Upper lobe of right lung (tissue), 1 donor: ENCODE data around the gene MRPS18A. TPM values are rescaled to one million over a fixed set of nuclear protein-coding genes. Genes with fewer than 3 reads are reported as not detected.
A peak's percentile ranks its signal among the peaks of the same experiment; 100 is the strongest.
"Not testable (repeated sequence)": the region's sequence is repeated elsewhere in the genome, so short reads cannot be mapped to it uniquely, and the experiment has no call there.

Experiments
- ATAC-seq: fragments of 200-7000 bp; cut with Tn5 transposase; one replicate; pipeline ENCODE4 v1.9.1; 2020; ENCODE audit warnings: mild to moderate bottlenecking, moderate library complexity
- DNase-seq: peaks from one replicate; pipeline ENCODE4 v3.0.0-alpha.2; 2020
- H3K27ac ChIP-seq: fragments of 200-600 bp; one replicate; pipeline ENCODE4 v1.8.0; 2022
- H3K27me3 ChIP-seq: fragments of 200-600 bp; one replicate; pipeline ENCODE4 v1.8.0; 2022; ENCODE audit warnings: mild to moderate bottlenecking
- H3K36me3 ChIP-seq: fragments of 200-600 bp; one replicate; pipeline ENCODE4 v1.8.0; 2022
- H3K4me1 ChIP-seq: fragments of 200-600 bp; one replicate; pipeline ENCODE4 v1.8.0; 2022
- H3K4me3 ChIP-seq: fragments of 200-600 bp; one replicate; pipeline ENCODE4 v1.8.0; 2022; ENCODE audit warnings: mild to moderate bottlenecking
- H3K9me3 ChIP-seq: fragments of 200-600 bp; one replicate; pipeline ENCODE4 v1.8.0; 2022
- intact Hi-C: fragments of 100-400 bp; cut with DNase I; formaldehyde crosslinking; loops from one replicate; pipeline ENCODE4 v1.11.0; 2022
- total RNA-seq: library from RNA; stranded (reverse); fragmentation: NEBNext Ultra II Directional; extraction: Animal tissue kit (Norgen Biotek cat#: 25700); gene quantifications from one replicate; pipeline ENCODE4 v1.2.1, GENCODE V29; 2021
- TF ChIP-seq, protein P1 (sequence below): fragments of 200-600 bp; IDR thresholded peaks from one replicate; pipeline ENCODE4 v1.8.0; 2022; ENCODE audit warnings: antibody characterized with exemption
- donor health status: DM: no; HTN: yes; CAD: no; lungs with severe emphysema.

Gene MRPS18A
- total RNA-seq, 1 donor from 2014 or later, result 28.1 TPM

GRCh38 chr6:43657221-43657802 lies 30.3 kb downstream of the MRPS18A start:
- Histone ChIP-seq H3K4me3 (no peak overlapping the region), H3K9me3 (no peaks in the 10 kb centered on the region), H3K4me1 (no peaks in the 10 kb centered on the region), H3K27me3 (no peaks in the 10 kb centered on the region), H3K36me3 (no peaks in the 10 kb centered on the region), H3K27ac (no peak overlapping the region)
- TF ChIP-seq, protein P1, sequence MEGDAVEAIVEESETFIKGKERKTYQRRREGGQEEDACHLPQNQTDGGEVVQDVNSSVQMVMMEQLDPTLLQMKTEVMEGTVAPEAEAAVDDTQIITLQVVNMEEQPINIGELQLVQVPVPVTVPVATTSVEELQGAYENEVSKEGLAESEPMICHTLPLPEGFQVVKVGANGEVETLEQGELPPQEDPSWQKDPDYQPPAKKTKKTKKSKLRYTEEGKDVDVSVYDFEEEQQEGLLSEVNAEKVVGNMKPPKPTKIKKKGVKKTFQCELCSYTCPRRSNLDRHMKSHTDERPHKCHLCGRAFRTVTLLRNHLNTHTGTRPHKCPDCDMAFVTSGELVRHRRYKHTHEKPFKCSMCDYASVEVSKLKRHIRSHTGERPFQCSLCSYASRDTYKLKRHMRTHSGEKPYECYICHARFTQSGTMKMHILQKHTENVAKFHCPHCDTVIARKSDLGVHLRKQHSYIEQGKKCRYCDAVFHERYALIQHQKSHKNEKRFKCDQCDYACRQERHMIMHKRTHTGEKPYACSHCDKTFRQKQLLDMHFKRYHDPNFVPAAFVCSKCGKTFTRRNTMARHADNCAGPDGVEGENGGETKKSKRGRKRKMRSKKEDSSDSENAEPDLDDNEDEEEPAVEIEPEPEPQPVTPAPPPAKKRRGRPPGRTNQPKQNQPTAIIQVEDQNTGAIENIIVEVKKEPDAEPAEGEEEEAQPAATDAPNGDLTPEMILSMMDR, result no peak
- intact Hi-C loops, result no loop called here
- DNase-seq (no peak), ATAC-seq (no peak)

DNA sequence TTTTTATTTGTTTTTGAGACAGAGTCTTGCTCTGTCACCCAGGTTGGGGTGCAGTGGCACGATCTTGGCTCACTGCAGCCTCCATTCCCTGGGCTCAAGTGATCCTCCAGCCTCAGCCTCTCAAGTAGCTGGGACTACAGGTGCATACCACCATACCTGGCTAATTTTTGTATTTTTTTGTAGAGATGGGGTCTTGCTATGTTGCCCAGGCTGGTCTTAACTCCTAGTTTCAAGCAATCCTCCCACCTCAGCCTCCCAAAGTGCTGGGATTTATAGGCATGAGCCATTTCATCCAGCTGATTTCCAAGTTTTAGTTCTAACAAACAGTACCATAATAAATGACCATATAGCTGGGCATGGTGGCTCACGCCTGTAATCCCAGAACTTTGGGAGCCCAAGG lies 34.8 kb downstream of the MRPS18A start:
- intact Hi-C loops, H3K9me3 ChIP-seq, H3K36me3 ChIP-seq, H3K4me1 ChIP-seq, ATAC-seq, H3K4me3 ChIP-seq, H3K27me3 ChIP-seq, DNase-seq, H3K27ac ChIP-seq: not testable (repeated sequence)

- TF ChIP-seq, protein P1, result no peak
Measured at GRCh38 chr6:43648248-43648647, 39.3 kb downstream of the MRPS18A start.

DNA sequence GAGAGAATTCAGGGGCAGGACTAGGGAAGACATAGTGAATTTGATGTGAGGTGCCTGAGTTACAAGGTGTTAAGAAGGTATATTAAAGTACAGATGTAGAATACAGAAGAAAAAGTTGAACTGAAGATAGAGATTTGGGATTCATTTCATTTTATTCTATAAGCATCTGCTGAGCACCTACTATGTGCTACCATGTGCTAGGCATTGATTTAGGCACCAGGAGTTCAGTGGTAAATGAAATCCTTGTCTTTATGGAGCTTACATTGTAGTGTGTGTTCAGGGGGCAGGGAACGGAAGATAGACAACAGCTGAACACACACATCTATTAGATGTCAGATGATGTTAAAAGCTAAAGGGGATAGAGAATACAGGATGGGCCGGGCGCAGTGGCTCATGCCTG lies 40.0 kb downstream of the MRPS18A start:
- TF ChIP-seq, protein P1, result no peak
- intact Hi-C loops, result no loop called here
- no peaks in the 10 kb centered on the region for H3K4me1 ChIP-seq
- no peaks in the 10 kb centered on the region for H3K27me3 ChIP-seq
- H3K27ac ChIP-seq, result no peak overlapping the region
- no peaks in the 10 kb centered on the region for H3K9me3 ChIP-seq
- no peak for DNase-seq
- H3K4me3 ChIP-seq, result no peak overlapping the region
- no peak for ATAC-seq
- no peaks in the 10 kb centered on the region for H3K36me3 ChIP-seq

More at GRCh38 chr6:43648248-43648647, 39.3 kb downstream of the MRPS18A start:
- DNase-seq, result no peak
- no peaks in the 10 kb centered on the region for H3K27me3 ChIP-seq
- no peaks in the 10 kb centered on the region for H3K36me3 ChIP-seq
- ATAC-seq, result no peak
- H3K4me3 ChIP-seq, result no peak overlapping the region
- H3K4me1 ChIP-seq, result no peaks in the 10 kb centered on the region
- intact Hi-C loops, result no loop called here
- H3K27ac ChIP-seq, result no peak overlapping the region
- H3K9me3 ChIP-seq, result no peaks in the 10 kb centered on the region

GRCh38 chr6:43645613-43645964 lies 42.0 kb downstream of the MRPS18A start:
- no peaks in the 10 kb centered on the region for H3K9me3 ChIP-seq
- no peaks in the 10 kb centered on the region for H3K27me3 ChIP-seq
- DNase-seq (no peak), ATAC-seq (no peak)
- H3K27ac ChIP-seq, result no peak overlapping the region
- TF ChIP-seq, protein P1, result no peak
- H3K4me1 ChIP-seq, result no peaks in the 10 kb centered on the region
- H3K4me3 ChIP-seq, result peak overlapping the region; percentile 59
- intact Hi-C loops, result no loop called here
- H3K36me3 ChIP-seq, result peaks cover 14% of the 10 kb centered on the region

GRCh38 chr6:43644940-43645612 lies 42.5 kb downstream of the MRPS18A start, which contains the start of gene RSPH9:
Gene RSPH9, plus strand, starts transcription at chr6:43645036. Its CDS starts 63 bp downstream, at chr6:43645099.
- no peaks in the 10 kb centered on the region for H3K27me3 ChIP-seq
- peak; percentile 89 for ATAC-seq
- peak within 1 kb of the TSS; percentile 24 for H3K27ac ChIP-seq
- DNase-seq, result peak; percentile 85
- intact Hi-C loops, result no loop called here
- H3K9me3 ChIP-seq, result no peaks in the 10 kb centered on the region
- H3K4me3 ChIP-seq, result peak within 1 kb of the TSS; percentile 59
- TF ChIP-seq, protein P1, result no peak
- H3K4me1 ChIP-seq, result no peaks in the 10 kb centered on the region
- H3K36me3 ChIP-seq, result peaks cover 19% of the 10 kb centered on the region
